DMS153 treated with DMSO at 0.1 percent for 48 hours (cell line): ENCODE measurements around the gene RAB3IL1.
A peak's percentile ranks its signal among the peaks of the same experiment; 100 is the strongest.
"Not testable (repeated sequence)": the region's sequence is repeated elsewhere in the genome, so short reads cannot be mapped to it uniquely, and the experiment has no call there.

Experiments used
- DNase-seq: peaks from one replicate; lab custom pipeline; 2025; ENCODE audit not compliant: unreplicated experiment; lab: John Stamatoyannopoulos, UW

RAB3IL1 gene

DNA sequence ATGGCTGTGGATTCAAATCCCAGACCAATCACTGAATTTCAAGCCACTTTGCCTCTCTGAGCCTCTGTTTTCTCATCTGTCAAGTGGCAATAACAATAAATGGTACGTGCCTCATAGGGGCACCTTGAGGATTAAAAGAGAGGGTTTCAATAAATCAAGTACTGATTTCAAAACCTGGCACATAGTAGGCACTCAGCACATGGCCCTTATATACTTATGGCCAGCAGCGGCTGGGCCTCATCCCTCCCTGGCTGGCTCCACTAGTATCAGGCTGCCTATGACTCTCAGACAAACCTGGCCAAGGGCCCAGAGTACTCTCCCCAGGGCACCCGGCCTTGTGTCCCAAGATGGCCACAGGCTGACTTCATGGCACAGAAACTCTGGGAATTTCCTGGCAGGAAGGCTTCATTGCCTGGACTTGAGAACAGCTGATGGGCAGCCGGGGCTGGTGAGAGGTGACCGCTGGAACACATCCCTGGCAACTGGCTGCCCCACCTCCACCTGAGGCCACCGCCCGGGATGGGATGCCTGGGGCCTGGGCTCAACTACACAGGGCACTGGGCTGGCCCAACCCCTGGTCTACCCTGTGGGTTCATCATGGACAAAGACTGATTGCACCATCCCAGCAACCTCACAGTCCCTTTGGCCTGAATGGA lies 29.4 kb downstream of the RAB3IL1 start:
- no peak for DNase-seq

DNA sequence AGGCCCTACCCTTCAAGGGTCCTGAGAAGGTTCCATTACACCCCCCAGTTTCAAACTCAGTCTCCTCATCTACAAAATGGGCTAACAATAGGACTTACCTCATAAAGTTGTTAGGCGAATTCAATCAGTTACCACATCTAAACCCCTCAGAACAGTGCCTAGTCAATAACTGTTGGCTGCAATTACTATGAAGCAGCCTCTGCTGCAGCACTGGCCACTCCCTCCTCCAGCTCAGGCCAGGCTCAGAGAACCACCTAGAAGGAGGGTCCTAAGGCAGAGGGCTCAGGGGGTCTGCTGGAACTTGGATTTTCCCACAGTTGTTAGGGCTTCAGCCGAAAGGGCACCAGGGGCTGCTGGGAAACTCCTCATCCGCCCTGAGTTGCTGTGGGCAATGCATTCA lies 30.7 kb downstream of the RAB3IL1 start:
- DNase-seq, result no peak

DNA sequence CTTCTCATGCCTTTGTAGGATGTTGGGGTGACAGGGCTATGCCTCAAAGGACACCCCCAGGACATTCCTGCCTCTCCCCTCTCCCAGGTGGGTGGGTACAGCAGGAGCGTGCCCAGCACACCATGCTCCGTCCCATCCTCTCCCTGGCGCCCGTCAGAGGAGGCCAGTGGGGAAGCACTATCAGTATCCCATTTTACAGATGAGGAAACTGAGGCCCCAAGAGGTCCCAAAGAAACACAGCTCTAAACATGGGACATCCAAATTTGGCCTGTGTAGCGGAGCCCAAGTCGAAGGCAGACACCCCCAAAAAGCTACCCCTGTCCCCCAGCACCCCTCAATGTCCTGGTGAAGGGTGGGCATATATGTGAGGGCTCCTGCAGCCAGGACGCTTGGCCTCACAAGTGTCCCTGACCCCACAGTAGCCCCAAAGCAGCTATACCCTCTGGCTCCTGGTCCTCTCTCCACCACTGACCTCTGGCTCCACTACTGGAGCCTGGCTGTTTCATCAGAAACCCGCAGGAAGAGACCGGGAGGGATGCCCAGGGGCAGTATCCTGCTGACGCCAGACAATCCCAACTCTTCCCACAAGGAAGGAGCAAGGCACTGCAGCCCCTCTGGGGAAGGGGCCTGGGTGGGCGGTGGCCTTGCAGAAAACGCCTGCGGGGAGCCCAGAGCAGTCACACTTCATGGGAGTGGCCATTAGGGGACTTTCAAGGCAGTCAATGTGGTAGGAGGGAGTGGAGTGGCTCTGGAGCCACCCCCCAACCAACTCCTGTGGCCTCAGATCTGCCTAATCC lies 31.4 kb downstream of the RAB3IL1 start:
- DNase-seq, result no peak

DNA sequence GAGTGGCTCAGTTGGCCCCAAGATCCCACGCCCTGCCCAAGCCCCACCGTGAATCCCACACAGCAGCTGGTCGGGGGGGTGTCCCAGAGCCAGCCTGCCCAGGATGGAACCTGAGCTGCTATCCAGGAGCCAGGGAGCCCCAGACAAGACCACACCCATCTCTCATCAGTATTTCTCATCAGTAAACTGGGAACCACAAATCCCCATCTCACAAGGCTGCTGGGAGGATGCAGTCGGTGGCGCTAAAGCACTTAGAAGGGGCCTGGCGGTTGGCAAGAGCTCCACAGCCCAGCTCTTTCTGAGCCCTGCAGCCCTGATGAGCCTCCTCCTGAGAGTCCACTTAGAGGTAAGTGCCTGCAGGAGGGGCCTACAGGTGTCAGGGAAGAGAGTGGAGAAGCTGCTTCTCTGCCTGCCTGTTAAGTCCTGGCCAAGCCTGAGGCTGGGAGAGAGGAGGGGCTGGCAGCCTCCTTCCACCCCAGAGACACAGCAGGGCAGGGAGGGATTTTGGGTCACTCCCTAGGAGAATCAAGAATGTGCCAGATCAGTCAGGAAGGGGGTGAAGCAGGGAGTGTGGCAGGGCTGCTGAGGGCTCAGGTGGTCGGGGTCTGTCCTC lies 32.1 kb downstream of the RAB3IL1 start:
- DNase-seq, result no peak

DNA sequence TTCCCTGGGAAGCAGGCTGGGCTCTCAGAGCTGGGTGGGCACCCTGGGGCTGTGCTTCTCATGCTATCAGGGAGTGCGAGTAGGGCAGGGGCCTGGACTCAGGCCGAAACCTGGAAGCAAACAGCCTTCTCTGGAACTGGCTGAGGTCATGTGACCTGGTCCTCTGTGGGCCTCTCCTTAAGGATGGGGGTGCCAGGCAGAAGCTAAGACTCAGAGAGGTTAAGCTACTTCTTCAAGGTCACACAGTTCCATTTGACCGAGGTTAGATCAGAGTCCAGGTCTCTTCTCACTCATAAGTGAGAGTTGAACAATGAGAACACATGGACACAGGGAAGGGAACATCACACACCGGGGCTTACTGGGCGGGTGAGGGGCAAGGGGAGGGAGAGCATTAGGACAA lies 33.4 kb downstream of the RAB3IL1 start:
- no peak for DNase-seq

DNA sequence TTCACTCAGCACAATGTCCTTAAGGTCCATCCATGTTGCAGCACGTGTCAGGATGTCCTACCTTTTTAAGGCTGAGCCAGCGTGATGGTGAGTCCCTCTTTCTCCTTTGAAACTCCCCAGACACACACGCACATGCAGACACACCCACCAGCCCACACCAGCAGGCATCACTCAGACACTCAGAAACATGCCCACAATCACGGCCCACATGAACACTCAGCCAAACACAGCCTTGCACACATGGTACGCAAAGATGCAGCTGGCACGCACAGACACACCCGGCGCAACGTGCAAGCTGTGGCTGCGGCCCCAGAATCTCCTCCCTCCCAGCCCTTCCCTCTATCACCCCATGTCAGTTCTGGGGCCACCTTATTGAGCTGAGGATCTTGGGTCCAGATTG lies 34.0 kb downstream of the RAB3IL1 start:
- DNase-seq, result no peak

DNA sequence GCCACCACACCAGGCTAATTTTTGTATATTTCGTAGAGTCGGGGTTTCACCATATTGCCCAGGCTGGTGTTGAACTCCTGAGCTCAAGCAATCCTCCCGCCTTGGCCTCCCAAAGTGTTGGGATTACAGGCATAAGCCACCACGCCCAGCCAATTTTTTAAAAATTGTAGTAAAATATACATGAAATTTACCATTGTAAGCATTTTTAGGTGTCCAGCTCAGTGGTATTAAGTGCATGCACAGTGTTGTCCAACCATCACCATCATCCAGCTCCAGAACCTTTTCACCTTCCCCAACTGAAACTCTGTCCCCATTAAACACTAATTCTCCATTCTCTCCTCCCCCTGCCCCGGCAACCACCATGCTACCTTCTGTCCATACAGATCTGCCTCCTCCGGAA lies 34.5 kb downstream of the RAB3IL1 start:
- DNase-seq, result no peak

DNA sequence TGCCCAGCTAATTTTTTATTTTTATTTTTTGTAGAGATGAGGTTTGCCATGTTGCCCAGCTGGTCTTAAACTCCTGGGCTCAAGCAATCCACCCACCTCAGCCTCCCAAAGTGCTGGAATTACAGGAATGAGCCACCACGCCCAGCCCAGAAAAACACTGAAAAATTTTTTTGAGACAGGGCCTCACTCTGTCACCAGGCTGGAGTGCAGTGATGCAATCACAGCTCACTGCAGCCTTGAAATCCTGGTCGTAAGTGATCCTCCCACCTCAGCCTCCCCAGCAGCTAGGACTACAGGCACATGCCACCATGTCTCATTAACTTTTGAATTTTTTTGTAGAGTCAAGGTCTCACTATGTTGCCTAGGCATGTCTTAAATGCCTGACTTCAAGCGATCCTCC lies 35.1 kb downstream of the RAB3IL1 start:
- not testable (repeated sequence) for DNase-seq

DNA sequence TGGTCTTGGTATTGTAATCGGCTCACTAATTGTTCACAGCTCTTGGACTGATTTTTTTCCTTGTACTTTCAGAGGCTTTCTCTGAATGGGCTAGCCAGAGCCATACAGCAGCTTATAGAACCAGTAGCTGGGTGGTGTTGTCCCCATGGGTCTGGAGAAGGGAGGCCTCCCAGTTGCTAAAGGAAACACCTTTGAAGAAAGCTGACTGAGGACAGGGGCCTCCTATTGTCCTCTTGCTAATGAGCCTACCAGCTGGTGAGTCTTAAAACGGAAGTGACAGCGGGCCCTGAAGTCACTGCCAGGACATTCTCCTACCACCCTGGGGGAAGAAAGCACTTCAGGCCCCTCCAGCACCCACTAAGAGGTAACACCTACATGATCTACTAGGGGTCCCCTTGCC lies 36.0 kb downstream of the RAB3IL1 start:
- no peak for DNase-seq

DNA sequence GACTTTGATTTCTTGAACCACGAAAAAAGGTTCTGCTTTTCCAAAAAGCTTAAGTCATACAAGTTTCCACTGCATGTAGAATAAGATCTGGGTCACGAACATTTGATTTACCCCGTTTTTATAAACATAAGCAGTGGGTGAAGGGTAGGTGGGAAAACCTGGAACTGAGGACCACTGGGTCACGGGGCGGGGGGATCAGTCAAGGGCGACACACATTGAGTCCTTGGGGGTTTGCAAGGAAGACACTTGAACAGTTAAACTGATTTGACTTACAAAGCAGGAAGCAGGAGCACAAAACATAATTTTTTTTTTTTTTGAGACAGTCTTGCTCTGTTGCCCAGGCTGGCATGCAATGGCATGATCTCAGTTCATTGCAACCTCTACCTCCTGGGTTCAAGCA lies 36.9 kb downstream of the RAB3IL1 start:
- no peak for DNase-seq

DNA sequence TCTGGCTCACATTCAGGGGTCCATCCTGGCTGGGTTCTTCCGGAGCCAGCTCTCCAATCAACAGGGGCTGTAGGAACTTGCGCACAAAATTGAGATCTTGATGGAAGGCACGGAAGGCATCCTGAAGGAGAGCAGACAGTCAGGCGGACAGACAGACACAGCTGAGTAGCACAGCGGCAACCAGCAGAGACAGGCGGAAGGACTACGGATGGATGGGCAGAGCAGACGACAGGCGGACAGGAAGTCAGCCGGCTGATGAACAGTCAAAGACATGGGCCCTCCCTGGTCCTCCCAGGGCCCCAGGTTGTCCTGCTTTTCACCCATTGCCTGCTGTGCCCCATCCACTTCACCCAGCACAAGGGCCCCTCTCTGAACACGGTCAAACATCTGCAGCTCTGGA lies 37.3 kb downstream of the RAB3IL1 start:
- no peak for DNase-seq

DNA sequence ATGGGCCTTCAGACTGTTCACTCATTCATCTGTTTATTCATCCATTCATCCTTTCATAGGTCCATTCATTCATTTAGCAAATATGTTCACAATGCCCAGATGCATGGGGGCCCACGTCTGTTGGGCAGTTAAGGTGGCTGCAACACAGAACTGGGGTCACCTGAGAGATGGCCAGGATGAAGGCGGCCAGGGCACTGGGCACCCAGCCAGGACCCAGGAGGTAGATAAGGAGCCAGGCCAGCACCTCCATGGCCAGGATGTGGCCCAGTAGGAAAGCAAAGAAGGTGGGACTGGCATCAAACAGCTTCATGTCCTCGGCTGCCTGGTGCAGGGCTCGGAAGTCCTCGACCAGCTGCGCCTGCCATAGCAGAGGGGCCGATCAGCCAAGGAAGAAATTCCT lies 38.2 kb downstream of the RAB3IL1 start:
- no peak for DNase-seq

DNA sequence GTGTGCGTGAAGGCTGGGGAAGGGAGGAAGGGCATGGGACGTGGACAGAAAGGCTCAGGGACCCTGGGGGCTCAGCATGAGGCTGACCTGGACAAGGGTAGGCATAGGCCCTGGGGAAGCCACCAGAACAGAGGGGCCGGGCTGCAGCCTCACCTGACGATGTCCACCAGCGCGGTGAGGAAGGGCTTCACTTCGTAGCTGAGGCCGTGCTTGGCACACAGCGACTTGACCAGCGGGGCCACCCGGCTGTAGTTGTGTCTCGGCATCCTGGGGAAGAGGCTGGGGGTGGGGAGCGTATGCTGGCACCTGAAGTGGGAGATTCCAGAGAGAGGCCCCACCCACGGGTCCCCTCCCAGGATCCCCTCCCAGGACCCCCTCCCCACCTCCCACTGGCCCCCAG lies 41.7 kb downstream of the RAB3IL1 start:
- DNase-seq, result no peak

DNA sequence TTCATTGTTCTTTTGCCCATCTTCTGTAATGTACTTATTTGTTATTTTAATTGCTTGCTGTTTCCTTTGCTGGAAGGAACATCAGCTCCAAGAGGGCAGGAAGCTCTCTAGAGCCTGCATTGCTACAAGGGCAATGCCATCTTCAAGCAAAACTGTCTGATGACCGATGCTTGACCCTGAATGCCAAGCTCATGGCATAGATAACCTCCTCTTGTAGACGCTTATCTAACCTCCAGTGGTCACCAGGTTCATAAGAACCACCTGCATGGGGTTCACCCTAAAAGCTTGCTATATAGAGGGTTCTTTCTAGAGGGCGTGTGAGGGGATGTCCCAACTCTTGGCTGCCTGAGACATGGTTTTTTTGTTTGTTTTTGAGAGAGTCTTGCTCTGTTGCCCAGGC lies 42.5 kb downstream of the RAB3IL1 start:
- no peak for DNase-seq

DNA sequence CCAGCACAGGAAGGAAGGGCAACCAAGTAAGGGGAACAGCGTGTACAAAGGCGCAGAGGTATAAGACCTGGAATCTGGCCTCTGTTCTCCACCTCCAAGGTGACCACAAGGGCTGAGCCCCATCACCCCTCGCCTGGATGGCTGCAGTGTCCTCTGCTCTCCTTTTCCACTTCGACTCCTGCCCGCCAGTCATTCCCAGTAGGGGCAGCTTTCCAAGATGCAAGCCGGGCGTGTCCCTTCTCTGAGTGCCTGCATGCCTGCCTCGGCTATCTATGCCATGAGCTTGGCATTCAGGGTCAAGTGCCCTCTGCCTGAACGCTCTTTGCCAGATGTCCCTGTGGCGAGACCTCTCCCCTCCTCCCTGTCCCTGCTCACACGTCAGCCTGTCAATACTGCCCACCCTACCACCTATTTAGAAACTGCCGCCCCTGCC lies 43.0 kb downstream of the RAB3IL1 start:
- DNase-seq, result no peak

DNA sequence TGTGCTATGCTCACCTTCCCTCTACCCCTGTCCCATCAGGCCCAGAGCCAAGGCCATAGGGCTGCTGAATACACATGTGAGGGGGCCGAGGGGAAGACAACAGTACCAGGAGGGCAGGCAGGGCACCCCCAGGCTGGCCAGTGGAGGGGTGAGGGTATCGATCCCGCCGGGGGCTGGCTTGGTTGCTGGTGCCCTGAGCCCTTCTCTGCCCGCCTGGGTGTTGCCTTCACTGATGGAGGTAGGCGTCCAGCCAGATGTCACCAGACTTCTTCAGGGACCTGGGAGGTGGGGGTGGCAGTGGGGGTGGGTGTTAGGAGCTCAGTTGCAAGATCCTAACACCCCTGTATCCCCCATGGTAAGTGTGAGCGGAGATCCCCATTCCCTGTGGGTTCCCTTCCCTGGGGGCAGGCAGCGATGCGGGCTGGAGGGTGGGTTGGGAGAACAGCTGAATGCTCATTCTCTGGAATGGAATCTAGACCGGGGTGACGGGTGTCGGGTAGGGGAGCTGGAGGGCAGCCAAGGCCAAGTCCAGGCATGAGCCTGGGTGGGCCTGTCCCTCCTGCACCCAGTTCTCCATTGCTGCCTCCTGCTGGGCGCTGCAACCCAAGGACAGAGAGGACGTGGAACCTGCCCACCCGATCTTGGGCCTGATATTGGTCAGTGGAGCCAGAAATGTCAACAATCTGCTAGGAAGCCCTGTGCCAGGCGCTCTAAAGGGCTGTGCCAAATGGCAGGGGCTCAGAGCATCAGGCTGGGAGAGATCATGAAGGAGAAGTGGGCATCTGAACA lies 43.6 kb downstream of the RAB3IL1 start:
- no peak for DNase-seq

DNA sequence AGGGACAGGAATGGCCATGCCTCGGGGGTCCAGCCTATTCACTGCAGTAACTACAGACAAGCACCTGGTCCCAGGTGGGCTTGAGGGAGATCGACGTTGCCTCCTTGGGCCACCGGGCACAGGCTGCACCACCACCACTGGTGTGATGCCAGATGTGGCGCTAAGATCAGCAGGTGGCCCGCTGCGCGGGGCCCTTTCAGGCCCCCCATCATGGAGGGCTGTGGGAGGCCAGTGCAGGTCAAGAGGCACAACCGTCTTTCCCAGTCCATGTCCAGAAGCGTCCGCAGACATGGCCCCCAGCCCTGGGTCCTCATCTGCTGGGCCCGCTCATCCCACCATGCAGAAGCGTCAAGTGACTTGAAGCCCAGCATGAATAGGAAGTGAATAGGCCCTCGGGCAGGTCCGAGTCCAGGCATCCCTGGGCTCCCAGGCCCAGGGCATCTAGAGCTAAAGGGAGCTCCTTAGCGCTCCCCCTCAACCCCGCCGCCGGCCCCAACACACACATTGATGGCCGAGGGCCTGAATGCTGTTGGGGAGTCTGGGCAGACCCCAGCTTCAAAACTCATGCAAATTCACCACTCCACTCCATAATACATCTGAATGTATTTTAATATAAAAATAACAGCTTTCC lies 44.3 kb downstream of the RAB3IL1 start:
- no peak for DNase-seq

DNA sequence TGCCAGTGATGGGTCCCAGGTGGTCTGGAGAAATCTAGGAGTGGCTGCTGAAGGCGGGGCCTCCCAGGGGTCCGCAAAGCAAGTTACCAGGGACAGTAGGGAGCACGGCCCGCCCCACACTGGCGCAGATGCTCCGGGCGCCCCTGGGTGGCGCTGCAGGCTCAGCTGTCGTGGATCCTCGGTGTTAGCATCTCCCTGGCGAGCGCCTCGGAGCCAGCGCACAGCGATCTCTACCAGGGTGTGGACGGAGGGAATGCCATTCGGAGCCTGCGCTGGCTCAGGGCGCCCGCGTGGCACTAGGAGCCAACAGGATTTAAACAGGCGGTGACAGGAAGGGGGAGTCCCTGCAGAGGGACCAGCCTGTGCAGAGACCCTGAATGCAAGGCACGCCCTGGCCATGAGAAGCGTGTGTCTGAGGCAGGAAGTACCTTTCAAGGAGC lies 46.2 kb downstream of the RAB3IL1 start:
- peak; percentile 72 for DNase-seq

DNA sequence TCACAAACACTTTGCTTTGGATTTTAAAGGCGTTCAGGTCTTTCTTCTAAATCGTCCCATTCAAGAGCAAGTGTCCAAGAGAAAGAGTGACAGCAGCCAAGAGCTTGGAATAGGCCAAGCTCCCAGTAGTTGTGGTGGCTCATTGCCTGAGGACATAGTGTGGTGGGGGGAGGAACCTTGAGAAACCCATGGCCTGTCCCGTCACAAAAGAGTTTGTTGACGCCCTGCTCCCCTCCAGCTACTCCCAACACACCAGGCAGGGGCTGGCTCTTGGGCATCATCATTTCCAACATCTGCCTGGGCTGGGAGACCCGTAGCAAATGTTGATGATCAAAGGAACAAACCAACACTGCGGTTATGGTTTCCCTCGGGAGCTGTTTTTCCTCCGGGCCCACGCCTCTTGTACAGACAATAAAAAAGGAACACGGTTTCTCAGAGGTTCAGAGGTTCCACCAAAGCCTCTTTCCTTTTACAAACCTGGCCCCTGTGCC lies 46.8 kb downstream of the RAB3IL1 start:
- DNase-seq, result no peak

DNA sequence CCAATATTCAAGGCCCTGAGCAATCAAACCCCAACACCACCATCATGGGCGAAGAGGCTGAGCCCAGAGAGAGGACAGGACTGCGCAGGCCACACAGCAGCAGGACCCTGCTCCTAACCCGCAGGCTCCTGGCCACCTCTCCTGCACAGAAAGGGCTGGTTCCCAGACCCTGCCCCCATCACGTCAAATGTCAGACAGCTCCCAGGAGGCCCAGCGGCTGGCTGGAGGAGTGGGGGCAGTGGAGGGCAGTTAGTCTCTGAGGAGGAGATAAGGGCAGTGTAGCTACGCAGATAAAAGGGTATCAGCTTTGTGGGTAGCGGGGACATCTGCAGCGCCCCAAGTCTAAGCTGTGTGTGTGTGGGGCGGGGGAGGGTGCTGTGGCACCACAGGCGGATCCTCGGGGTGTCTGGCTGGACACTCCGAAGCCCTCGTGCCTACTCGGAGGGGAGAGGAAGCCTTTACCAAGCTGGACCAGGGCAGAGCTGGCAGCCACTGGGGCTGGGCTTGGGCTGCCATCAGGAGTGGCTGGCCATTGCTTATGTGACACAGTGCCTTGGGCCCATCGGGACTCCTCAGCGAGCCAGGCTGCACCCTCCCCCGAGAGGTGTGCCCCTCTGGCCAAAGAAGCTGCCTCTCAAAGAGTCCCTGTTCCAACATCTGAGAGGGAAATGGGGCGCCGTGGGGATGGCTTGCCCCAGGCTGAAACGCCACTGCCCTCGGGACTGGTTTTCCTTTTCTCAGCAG lies 47.5 kb downstream of the RAB3IL1 start:
- no peak for DNase-seq
